Fibroblast of lung (primary cell): ENCODE results near the gene COL18A1. TPM values are rescaled to one million over a fixed set of nuclear protein-coding genes. Genes with fewer than 3 reads are reported as not detected.
A peak's percentile ranks its signal among the peaks of the same experiment; 100 is the strongest.

Source experiments
- DNase-seq, 2 donors: peaks; one replicate each; pipeline versions ENCODE4 v3.0.0 to v3.0.0-alpha.2; 2010; ENCODE audit warnings: low read depth in 2 of 2
- H2AFZ ChIP-seq: 2 replicates; pipeline ENCODE4 v1.5.1; 2012; ENCODE audit warnings: low read length, control low read depth, inconsistent platforms
- H3K27ac ChIP-seq: 2 replicates; pipeline ENCODE4 v1.5.1; 2011; ENCODE audit warnings: low read length, control low read depth; ENCODE audit not compliant: insufficient read depth
- H3K27me3 ChIP-seq: 2 replicates; pipeline ENCODE4 v1.5.1; 2011; ENCODE audit warnings: mild to moderate bottlenecking, low read length; ENCODE audit not compliant: control insufficient read depth, insufficient read depth
- H3K36me3 ChIP-seq: 2 replicates; pipeline ENCODE4 v1.5.1; 2011; ENCODE audit warnings: low read length; ENCODE audit not compliant: control insufficient read depth, insufficient read depth
- H3K4me1 ChIP-seq: 2 replicates; pipeline ENCODE4 v1.5.1; 2011; ENCODE audit warnings: low read length; ENCODE audit not compliant: control insufficient read depth, insufficient read depth; ENCODE audit errors: extremely low read depth
- H3K4me2 ChIP-seq: 2 replicates; pipeline ENCODE4 v1.5.1; 2011; ENCODE audit warnings: low read length, control low read depth; ENCODE audit not compliant: insufficient read depth; ENCODE audit errors: extremely low read depth
- H3K4me3 ChIP-seq, 4 experiments: fragments of 200-600 bp in 1 of 4; sonication (generic) in 1 of 4; replicated peaks in 1 of 4; 2 replicates each; pipeline ENCODE4 v1.5.1; 2011 to 2016; ENCODE audit warnings: low read length in 4 of 4, low read depth in 3 of 4, mild to moderate bottlenecking in 3 of 4, control low read depth in 2 of 4, inconsistent platforms in 1 of 4, mixed read lengths in 1 of 4; ENCODE audit not compliant: insufficient read depth in 1 of 4; ENCODE audit errors: control extremely low read depth in 1 of 4
- H3K79me2 ChIP-seq: 2 replicates; pipeline ENCODE4 v1.5.1; 2012; ENCODE audit warnings: mild to moderate bottlenecking, low read length, inconsistent platforms; ENCODE audit not compliant: control insufficient read depth, insufficient read depth
- H3K9ac ChIP-seq: 2 replicates; pipeline ENCODE4 v1.5.1; 2011; ENCODE audit warnings: mild to moderate bottlenecking, low read length, control low read depth; ENCODE audit not compliant: insufficient read depth
- H3K9me3 ChIP-seq: 2 replicates; pipeline ENCODE4 v1.5.1; 2012; ENCODE audit warnings: low read depth, low read length; ENCODE audit not compliant: control insufficient read depth, insufficient read depth
- H4K20me1 ChIP-seq: 2 replicates; pipeline ENCODE4 v1.5.1; 2011; ENCODE audit warnings: low read length; ENCODE audit not compliant: control insufficient read depth, insufficient read depth; ENCODE audit errors: extremely low read depth
- CTCF ChIP-seq, 2 donors: IDR thresholded peaks in 1 of 2; conservative IDR thresholded peaks in 1 of 2; 1 replicate in 1 of 2; 2 replicates in 1 of 2; pipeline ENCODE4 v1.5.1; 2011 to 2012; ENCODE audit warnings: low read length in 2 of 2, control low read depth in 1 of 2, inconsistent platforms in 1 of 2, low read depth in 1 of 2, mild to moderate bottlenecking in 1 of 2
- EZH2 ChIP-seq: IDR thresholded peaks from 2 replicates; pipeline ENCODE4 v1.5.1; 2012; ENCODE audit warnings: low read length, control low read depth, mild to moderate bottlenecking; ENCODE audit errors: missing control alignments
- polyA plus RNA-seq, 2 donors: library from polyadenylated mRNA; depleted of rRNA in 1 of 2; stranded (reverse) in 1 of 2; unstranded in 1 of 2; fragments of >200 nt; gene quantifications; 2 replicates each; pipeline ENCODE4 v1.2.1, GENCODE V29; 2011 to 2012; ENCODE audit warnings: missing spikeins in 1 of 2
- total RNA-seq: library from RNA; depleted of rRNA; stranded (reverse); fragments of >200 nt; gene quantifications from 2 replicates; pipeline ENCODE4 v1.2.1, GENCODE V29; 2014

Gene COL18A1
- total and polyA plus RNA-seq, 2 donors (not counting 1 experiment from before 2014, with no cell fraction given): 24.3 to 38.8 TPM

- Histone ChIP-seq H3K9me3 (no peaks in the 10 kb centered on the region), H3K4me2 (no peak overlapping the region), H3K27me3 (no peaks in the 10 kb centered on the region), H3K79me2 (no peaks in the 10 kb centered on the region), H3K4me1 (no peaks in the 10 kb centered on the region), H3K9ac (no peak overlapping the region), H4K20me1 (no peaks in the 10 kb centered on the region), H3K4me3 (no peak overlapping the region), H2AFZ (no peak overlapping the region), H3K27ac (no peak overlapping the region), H3K36me3 (peaks cover 10% of the 10 kb centered on the region)
- TF ChIP-seq EZH2 (no peak), CTCF (conservative IDR thresholded peaks at IDR 0.05 in 1 of 2, IDR thresholded peaks at IDR 0.05 in 1 of 2; ENCODE audit: low read depth in 1 of 2, low read length in 2 of 2) (no peak)
- DNase-seq: peak; percentile 11 to 32
Observed at GRCh38 chr21:45534636-45535331, 129.8 kb downstream of the COL18A1 start.

GRCh38 chr21:45535341-45536081 is 130.5 kb downstream of the COL18A1 start:
- H3K4me1 ChIP-seq: no peaks in the 10 kb centered on the region
- no peak for DNase-seq
- H3K4me3 ChIP-seq: no peak overlapping the region
- H3K9ac ChIP-seq: no peak overlapping the region
- H3K27ac ChIP-seq: no peak overlapping the region
- H3K9me3 ChIP-seq: no peaks in the 10 kb centered on the region
- H2AFZ ChIP-seq: no peak overlapping the region
- no peaks in the 10 kb centered on the region for H4K20me1 ChIP-seq
- H3K36me3 ChIP-seq: peaks cover 6% of the 10 kb centered on the region
- H3K79me2 ChIP-seq: no peaks in the 10 kb centered on the region
- H3K4me2 ChIP-seq: no peak overlapping the region
- no peak for TF ChIP-seq EZH2
- TF ChIP-seq CTCF (conservative IDR thresholded peaks at IDR 0.05 in 1 of 2, IDR thresholded peaks at IDR 0.05 in 1 of 2; ENCODE audit: low read depth in 1 of 2, low read length in 2 of 2): no peak
- no peaks in the 10 kb centered on the region for H3K27me3 ChIP-seq

- TF ChIP-seq CTCF (conservative IDR thresholded peaks at IDR 0.05 in 1 of 2, IDR thresholded peaks at IDR 0.05 in 1 of 2; ENCODE audit: low read depth in 1 of 2, low read length in 2 of 2) (no peak), EZH2 (no peak)
- no peak for DNase-seq
- no peak overlapping the region for H3K4me3 ChIP-seq
- no peaks in the 10 kb centered on the region for H3K9me3 ChIP-seq
- H3K4me2 ChIP-seq: no peak overlapping the region
- no peaks in the 10 kb centered on the region for H3K27me3 ChIP-seq
- no peak overlapping the region for H3K27ac ChIP-seq
- peaks cover 1% of the 10 kb centered on the region for H3K36me3 ChIP-seq
- H2AFZ ChIP-seq: no peak overlapping the region
- H4K20me1 ChIP-seq: no peaks in the 10 kb centered on the region
- H3K9ac ChIP-seq: no peak overlapping the region
- no peaks in the 10 kb centered on the region for H3K79me2 ChIP-seq
- no peaks in the 10 kb centered on the region for H3K4me1 ChIP-seq
Observed at GRCh38 chr21:45536301-45537081, 131.5 kb downstream of the COL18A1 start.
